GM13977 (cell line): Measurements from ENCODE around the gene NAPG.
"Not testable (repeated sequence)": the region's sequence is repeated elsewhere in the genome, so short reads cannot be mapped to it uniquely, and the experiment has no call there.

Source experiments
- DNase-seq: peaks from one replicate; pipeline ENCODE4 v3.0.0; 2012; ENCODE audit warnings: low spot score
- in situ Hi-C: fragments of 300-500 bp; cut with MboI; formaldehyde crosslinking; loops from one replicate; pipeline ENCODE4 v1.12.0; 2022; ENCODE audit warnings: low sequenced_read_pairs, low pct_unique_long_range_greater_than_20kb, mixed read lengths, inconsistent platforms; ENCODE audit not compliant: unreplicated experiment
- TF ChIP-seq, protein P1 (sequence below): IDR thresholded peaks from 2 replicates; pipeline ENCODE4 v1.5.1; 2012; ENCODE audit warnings: mild to moderate bottlenecking, control low read depth; ENCODE audit not compliant: insufficient read depth; ENCODE audit errors: extremely low read depth, missing control alignments

Gene NAPG

DNA sequence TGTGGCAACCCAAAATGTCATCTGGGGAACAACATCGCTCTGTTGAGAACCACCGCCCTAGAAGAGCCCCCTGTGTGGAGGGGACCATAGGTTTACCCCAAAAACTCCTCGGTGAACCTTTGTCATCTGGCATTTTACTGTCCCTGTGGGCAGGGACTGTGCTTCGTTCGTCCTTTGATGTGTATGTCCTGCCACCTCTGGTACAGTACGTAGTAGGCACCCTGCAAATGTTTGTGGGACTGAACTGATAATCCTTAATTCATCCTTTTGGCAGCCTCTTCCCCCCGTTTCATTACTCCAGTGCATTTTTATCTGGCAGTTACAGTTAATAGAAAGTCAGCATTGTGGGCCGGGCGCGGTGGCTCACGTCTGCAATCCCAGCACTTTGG is 728 bp downstream of the NAPG start:
- in situ Hi-C loops: no loop called here
- DNase-seq: peak; percentile 28
- TF ChIP-seq, protein P1, sequence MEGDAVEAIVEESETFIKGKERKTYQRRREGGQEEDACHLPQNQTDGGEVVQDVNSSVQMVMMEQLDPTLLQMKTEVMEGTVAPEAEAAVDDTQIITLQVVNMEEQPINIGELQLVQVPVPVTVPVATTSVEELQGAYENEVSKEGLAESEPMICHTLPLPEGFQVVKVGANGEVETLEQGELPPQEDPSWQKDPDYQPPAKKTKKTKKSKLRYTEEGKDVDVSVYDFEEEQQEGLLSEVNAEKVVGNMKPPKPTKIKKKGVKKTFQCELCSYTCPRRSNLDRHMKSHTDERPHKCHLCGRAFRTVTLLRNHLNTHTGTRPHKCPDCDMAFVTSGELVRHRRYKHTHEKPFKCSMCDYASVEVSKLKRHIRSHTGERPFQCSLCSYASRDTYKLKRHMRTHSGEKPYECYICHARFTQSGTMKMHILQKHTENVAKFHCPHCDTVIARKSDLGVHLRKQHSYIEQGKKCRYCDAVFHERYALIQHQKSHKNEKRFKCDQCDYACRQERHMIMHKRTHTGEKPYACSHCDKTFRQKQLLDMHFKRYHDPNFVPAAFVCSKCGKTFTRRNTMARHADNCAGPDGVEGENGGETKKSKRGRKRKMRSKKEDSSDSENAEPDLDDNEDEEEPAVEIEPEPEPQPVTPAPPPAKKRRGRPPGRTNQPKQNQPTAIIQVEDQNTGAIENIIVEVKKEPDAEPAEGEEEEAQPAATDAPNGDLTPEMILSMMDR: no peak

GRCh38 chr18:10528439-10528838 is 2.6 kb downstream of the NAPG start:
- no peak for DNase-seq
- in situ Hi-C loops: no loop called here
- TF ChIP-seq, protein P1: no peak

DNA sequence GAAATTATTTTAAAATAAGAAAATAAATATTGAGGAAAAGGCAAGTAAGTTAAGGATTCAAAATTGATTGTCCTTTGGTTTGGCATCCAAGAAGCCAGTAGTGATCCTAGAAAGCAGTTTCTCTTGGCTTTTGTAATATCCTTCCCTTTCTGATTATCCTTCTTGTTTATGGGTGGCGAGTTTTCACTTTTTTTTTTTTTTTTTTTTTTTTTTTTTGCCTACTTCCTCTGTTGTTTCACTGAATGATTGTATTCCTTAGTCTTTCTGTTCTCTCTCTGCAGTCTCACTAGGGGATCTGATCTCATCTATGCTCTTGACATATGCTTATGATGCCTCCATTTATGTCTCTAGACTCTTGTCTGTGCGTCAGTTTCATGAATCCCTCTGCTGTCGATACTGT is 4.2 kb downstream of the NAPG start:
- TF ChIP-seq, protein P1: no peak
- in situ Hi-C loops: no loop called here
- DNase-seq: no peak

DNA sequence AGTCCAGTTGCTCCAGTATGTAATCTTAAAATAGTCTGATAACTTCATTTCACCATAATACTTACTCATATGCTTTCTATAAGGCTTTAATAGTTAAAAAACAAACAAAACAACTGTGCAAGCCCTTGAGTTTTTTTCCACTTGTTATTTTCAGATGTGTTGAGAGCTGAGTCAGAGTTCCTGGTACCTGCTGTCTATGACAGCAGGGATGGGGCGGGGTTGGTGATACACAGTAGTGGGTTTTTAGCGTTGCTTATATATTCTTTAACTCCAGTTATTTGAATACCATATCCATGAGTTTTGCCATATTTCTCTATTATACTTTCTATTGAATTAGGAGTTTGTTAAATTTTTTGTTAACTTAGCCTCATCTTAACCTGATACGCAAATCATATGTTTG is 5.0 kb downstream of the NAPG start:
- in situ Hi-C loops: no loop called here
- TF ChIP-seq, protein P1: no peak
- DNase-seq: no peak

DNA sequence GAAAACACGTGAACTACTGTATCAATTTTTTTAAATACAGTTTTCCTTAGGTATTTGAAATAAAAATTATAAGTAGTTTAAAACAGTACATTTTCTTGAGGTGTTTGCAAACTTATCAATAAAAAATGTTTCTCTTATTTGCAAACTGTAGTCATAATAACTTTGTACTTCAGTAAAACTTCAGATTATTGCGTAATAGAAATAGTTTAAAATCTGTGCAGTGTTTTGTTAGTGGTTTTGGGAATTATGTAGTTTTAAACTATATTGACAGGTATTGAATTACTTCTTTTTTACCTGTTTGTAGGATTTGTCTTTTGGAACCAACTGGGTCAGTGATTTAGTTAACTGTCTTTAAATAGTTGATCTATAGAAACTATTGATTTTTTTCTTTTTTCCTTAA is 7.3 kb downstream of the NAPG start:
- in situ Hi-C loops: no loop called here
- TF ChIP-seq, protein P1: no peak
- no peak for DNase-seq

DNA sequence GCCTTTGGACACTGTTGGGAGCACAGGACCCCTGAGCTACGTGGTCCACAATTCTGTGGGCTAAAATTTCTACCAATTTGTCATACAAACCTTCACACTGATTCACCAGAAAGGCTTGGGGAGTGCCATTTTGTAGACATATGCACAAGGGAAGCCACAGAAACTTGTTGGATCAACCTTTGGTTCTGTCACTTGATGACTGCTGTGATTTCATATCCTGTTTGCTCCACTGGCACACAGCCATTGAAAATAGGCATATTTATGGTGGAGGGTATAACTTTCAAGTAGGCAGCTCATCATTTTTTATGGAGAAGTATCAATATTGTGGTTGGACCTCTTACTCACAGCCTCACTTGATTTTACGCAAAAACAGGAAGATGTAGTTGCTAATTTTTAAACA is 10.5 kb downstream of the NAPG start:
- TF ChIP-seq, protein P1: no peak
- DNase-seq: no peak
- in situ Hi-C loops: no loop called here

- TF ChIP-seq, protein P1: no peak
- DNase-seq: no peak
- in situ Hi-C loops: no loop called here
These were observed 11.9 kb downstream of the NAPG start for GRCh38 chr18:10537765-10538164.

DNA sequence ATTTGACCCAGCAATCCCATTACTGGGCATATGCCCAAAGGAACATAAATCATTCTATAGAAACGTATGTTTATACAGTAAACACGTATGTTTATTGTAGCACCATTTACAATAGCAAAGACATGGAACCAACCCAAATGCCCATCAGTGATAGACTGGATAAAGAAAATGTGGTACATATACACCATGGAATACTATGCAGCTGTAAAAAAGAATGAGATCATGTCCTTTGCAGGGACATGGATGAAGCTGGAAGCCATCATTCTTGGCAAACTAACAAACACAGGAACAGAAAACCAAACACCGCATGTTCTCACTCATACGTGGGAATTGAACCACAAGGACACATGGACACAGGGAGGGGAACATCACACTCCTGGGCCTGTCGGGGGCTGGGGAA is 13.3 kb downstream of the NAPG start:
- in situ Hi-C loops, DNase-seq: not testable (repeated sequence)
